ENCODE measurements around the gene FAM184B.

DNA sequence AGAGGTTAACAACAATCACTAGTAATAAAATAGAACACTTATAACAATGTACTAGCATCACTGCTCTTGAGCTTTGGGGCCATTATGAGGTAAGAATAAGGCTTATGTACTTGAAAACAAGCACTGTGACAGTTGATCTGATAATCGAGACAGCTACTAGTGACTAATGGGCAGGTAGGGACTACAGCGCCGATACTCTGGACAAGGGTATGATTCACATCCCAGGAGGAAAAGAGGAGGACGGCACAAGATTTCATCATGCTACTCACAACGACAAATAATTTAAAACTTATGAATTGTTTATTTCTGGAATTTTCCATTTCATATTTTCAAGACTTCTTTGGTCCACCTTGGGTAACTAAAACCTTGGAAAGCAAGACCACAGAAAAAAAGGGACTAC is 62.3 kb downstream of the FAM184B start:
- TF ChIP-seq, protein P1, sequence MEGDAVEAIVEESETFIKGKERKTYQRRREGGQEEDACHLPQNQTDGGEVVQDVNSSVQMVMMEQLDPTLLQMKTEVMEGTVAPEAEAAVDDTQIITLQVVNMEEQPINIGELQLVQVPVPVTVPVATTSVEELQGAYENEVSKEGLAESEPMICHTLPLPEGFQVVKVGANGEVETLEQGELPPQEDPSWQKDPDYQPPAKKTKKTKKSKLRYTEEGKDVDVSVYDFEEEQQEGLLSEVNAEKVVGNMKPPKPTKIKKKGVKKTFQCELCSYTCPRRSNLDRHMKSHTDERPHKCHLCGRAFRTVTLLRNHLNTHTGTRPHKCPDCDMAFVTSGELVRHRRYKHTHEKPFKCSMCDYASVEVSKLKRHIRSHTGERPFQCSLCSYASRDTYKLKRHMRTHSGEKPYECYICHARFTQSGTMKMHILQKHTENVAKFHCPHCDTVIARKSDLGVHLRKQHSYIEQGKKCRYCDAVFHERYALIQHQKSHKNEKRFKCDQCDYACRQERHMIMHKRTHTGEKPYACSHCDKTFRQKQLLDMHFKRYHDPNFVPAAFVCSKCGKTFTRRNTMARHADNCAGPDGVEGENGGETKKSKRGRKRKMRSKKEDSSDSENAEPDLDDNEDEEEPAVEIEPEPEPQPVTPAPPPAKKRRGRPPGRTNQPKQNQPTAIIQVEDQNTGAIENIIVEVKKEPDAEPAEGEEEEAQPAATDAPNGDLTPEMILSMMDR (IDR thresholded peaks at IDR 0.05): no peak
- TF ChIP-seq RAD21 (conservative IDR thresholded peaks at IDR 0.05 in 1 of 2, IDR thresholded peaks at IDR 0.05 in 1 of 2): no peak
- TF ChIP-seq RNF2 (IDR thresholded peaks at IDR 0.05; ENCODE audit: borderline replicate concordance, low read depth): no peak
- no peak for TF ChIP-seq EP300 (IDR thresholded peaks at IDR 0.05)
- TF ChIP-seq RFX5 (IDR thresholded peaks at IDR 0.05): no peak
- TF ChIP-seq EHMT2 (IDR thresholded peaks at IDR 0.05; ENCODE audit: low read depth): no peak
- TF ChIP-seq POLR2A (IDR thresholded peaks at IDR 0.05; ENCODE audit: low read length): no peak
- no peak for TF ChIP-seq CHD4 (IDR thresholded peaks at IDR 0.05; ENCODE audit: borderline replicate concordance)
- TF ChIP-seq SMC3 (IDR thresholded peaks at IDR 0.05): no peak
- TF ChIP-seq JUNB (IDR thresholded peaks at IDR 0.05): no peak
- no peak for TF ChIP-seq KDM5A (IDR thresholded peaks at IDR 0.05)
- TF ChIP-seq, protein P2, sequence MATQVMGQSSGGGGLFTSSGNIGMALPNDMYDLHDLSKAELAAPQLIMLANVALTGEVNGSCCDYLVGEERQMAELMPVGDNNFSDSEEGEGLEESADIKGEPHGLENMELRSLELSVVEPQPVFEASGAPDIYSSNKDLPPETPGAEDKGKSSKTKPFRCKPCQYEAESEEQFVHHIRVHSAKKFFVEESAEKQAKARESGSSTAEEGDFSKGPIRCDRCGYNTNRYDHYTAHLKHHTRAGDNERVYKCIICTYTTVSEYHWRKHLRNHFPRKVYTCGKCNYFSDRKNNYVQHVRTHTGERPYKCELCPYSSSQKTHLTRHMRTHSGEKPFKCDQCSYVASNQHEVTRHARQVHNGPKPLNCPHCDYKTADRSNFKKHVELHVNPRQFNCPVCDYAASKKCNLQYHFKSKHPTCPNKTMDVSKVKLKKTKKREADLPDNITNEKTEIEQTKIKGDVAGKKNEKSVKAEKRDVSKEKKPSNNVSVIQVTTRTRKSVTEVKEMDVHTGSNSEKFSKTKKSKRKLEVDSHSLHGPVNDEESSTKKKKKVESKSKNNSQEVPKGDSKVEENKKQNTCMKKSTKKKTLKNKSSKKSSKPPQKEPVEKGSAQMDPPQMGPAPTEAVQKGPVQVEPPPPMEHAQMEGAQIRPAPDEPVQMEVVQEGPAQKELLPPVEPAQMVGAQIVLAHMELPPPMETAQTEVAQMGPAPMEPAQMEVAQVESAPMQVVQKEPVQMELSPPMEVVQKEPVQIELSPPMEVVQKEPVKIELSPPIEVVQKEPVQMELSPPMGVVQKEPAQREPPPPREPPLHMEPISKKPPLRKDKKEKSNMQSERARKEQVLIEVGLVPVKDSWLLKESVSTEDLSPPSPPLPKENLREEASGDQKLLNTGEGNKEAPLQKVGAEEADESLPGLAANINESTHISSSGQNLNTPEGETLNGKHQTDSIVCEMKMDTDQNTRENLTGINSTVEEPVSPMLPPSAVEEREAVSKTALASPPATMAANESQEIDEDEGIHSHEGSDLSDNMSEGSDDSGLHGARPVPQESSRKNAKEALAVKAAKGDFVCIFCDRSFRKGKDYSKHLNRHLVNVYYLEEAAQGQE (IDR thresholded peaks at IDR 0.05): no peak
- TF ChIP-seq MYC (IDR thresholded peaks at IDR 0.05; ENCODE audit: borderline replicate concordance, low read length): no peak
- no peak for TF ChIP-seq KDM1A (IDR thresholded peaks at IDR 0.05; ENCODE audit: low read depth)
